ENCODE measurements around the gene TP53I11.
A peak's percentile ranks its signal among the peaks of the same experiment; 100 is the strongest.

Gene TP53I11

DNA sequence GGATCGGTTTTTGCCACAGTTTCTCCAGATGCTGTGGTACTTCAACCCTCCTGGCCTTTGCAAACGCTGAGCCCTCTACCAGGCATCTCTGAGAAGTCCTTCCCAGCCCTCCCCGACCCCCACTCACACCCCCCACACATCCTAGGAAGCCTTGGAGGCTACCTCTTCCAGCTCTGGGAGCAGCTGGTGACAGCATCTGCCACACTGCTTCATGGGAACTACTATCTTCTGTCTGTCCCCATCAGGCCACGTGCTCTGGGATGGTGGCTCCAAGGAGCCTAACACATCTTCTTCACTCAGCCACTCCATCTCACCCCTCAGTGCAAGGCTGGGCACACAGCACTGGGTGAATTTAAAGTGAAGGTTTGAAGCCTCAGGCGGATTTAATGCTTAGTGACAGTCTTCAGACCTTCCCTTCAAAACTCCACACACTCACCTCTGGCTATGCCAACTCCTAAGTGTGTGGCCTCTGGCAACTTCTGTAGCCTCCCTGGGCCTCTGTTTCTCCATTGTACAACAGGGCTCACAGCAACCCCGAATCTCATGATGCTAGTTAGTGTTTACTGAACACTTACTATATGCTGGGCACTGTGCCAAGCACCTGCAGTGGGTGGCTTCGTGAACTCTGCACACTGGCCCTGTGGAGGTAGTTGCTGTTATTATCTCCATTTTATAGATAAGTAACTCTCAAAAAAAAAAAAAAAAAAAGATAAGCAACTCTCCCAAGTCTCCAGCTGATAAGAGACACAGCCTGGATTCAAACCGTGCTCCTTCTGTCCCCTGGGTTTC, 7.3 kb upstream of the TP53I11 start:
- no peak for DNase-seq (ENCODE audit: low read depth in 1 of 2, low spot score in 1 of 2)

GRCh38 chr11:44957040-44957515, 6.4 kb upstream of the TP53I11 start:
- no peak for DNase-seq (ENCODE audit: low read depth in 1 of 2, low spot score in 1 of 2)

DNA sequence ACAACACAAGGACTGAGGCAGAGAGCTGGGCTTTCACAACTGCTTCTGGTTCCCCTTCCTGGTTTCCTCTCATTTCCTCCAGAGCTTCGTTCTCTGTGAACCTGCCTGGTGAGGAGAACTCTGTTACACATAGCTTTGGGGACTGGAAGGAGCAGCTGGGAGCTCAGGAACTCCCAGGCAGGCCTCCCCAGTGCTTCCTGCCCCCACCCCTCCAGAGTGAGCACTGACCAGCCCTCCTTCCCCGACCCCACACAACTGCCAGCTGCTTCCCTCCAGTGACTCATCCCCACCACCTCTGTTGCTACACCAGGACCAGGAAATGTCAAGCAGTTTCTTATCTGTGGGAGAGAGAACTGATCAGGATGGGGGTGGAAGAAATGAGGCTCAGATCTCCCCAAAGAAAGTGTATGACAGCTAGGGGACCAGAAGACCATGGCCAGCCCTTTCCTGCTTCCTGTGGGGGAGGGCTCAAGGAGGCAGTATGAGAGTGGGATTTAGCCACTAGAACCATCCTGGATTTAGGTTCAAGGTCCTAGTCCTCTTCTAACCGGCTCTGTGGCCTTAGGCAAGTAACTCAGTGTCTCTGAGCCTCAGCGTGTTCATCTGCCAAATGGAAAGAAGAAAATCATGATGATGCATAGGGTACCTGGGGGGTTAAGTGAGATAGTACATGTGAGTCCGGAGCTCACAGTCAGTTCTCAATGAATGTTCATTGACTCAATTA, 4.5 kb upstream of the TP53I11 start:
- DNase-seq (ENCODE audit: low read depth in 1 of 2, low spot score in 1 of 2): no peak

DNA sequence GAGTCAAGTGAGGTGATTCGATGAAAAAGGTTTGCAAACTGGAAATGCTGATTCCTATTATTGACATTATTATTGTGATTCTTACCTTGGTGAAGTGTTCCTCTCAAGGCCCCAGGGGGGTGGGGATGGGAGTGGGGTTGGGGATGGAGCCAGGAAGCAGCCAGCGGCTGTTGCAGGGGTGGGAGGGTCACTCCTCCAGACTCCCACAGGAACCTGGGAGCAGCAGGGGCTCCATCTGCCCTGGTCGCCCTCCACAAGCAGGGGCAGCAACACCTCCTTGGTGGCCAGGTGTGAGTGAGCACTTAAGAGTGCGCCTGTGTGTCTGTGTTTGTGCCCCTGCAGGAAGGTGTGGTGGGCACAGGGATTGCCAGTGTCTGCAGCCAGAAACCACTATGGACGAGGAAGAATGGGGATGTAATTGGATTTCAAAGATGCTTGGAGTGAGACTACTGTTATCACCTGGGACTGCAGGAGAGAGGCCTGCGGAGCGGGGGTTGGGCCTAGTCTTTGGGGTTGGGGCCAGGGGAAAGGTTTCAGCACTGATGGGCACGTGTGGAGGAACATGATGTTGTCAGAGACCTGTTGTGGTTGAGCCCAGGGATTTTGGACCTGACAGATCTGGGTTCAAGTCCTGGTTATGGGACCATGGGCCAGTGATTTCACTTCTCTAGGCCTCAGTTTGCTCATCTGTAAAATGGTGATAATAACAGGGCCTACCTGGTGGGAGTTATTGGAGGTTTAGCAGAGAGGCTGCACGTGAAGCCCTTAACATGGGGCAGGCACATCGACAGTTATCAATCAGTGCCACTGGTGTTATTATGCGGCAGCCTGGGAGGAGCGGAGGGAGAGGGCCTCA, 3.6 kb upstream of the TP53I11 start:
- DNase-seq (ENCODE audit: low read depth in 1 of 2, low spot score in 1 of 2): no peak

GRCh38 chr11:44952500-44953260, 2.0 kb upstream of the TP53I11 start:
- no peak for DNase-seq (ENCODE audit: low read depth in 1 of 2, low spot score in 1 of 2)

DNA sequence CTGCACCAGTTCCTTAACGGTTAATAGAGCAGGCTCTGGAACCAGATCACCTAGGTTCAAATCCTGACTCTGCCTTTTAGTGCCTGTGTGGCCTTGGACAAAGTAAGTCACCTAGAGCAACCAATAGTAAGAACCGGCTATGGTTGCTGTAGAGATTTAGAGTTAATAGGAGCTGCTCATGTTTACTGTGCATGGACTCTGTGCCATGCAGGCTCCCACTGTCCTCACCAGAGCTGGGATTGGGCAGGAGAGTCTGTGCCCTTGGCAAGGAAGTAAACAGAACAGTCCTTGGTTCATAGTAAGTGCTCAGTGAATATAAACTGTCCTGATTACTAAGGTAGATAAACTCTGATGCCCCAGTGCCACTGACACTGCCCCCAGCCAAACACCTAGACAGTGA, 1.4 kb upstream of the TP53I11 start:
- no peak for DNase-seq (ENCODE audit: low read depth in 1 of 2, low spot score in 1 of 2)

GRCh38 chr11:44950031-44950624, 555 bp downstream of the TP53I11 start:
- peak in 1 of 2 donors; percentile 11 for DNase-seq (ENCODE audit: low read depth in 1 of 2, low spot score in 1 of 2)

GRCh38 chr11:44949160-44950030, 1.3 kb downstream of the TP53I11 start:
- DNase-seq (ENCODE audit: low read depth in 1 of 2, low spot score in 1 of 2): no peak

- no peak for DNase-seq (ENCODE audit: low read depth in 1 of 2, low spot score in 1 of 2)
These were observed 2.5 kb downstream of the TP53I11 start for GRCh38 chr11:44948155-44948554.

DNA sequence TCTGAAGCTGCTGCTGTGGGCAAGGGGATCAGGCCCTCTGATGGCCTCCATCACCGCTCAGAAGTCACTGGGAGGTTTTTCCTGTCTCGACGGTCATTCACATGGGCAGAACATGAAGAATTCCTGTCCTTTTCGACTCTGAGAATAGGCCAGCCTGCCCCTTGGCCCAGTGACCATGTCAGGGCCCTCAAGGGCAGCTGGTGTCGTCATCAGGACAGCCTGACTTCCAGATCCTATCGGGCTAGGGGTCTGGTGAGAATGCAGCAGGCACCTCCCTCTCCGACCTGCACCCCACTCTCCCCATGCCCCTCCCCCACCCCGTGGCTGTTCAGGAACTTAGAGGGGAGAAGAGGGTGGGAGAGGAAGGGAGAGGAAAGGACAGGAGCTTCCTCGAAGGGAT, 3.6 kb downstream of the TP53I11 start:
- DNase-seq (ENCODE audit: low read depth in 1 of 2, low spot score in 1 of 2): no peak

DNA sequence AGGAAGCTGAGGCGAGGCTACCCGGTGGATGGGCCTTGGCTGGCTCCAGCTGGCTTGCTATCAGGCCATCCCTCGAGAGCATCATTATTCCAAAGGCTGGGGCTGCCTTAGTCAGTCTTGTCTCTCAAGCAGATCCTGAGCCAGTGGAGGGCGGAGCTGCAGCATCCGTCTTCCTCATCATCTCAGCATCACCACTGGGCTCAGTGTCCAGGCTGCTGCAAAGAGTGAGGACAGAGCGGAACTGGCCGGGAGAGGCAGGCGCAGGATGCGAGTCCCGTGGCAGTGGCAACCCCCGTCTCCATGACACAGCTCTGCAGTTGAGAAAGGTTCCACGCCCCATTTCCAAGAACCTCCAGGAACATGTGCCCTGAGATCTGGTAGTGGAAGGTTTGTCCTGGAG, 4.4 kb downstream of the TP53I11 start:
- DNase-seq (ENCODE audit: low read depth in 1 of 2, low spot score in 1 of 2): no peak

GRCh38 chr11:44945666-44946065, 5.0 kb downstream of the TP53I11 start:
- no peak for DNase-seq (ENCODE audit: low read depth in 1 of 2, low spot score in 1 of 2)

- no peak for DNase-seq (ENCODE audit: low read depth in 1 of 2, low spot score in 1 of 2)
These were observed 5.8 kb downstream of the TP53I11 start for GRCh38 chr11:44944853-44945235.

- no peak for DNase-seq (ENCODE audit: low read depth in 1 of 2, low spot score in 1 of 2)
These were observed 6.4 kb downstream of the TP53I11 start for GRCh38 chr11:44944181-44944852.

GRCh38 chr11:44943696-44944095, 7.0 kb downstream of the TP53I11 start:
- DNase-seq (ENCODE audit: low read depth in 1 of 2, low spot score in 1 of 2): no peak

DNA sequence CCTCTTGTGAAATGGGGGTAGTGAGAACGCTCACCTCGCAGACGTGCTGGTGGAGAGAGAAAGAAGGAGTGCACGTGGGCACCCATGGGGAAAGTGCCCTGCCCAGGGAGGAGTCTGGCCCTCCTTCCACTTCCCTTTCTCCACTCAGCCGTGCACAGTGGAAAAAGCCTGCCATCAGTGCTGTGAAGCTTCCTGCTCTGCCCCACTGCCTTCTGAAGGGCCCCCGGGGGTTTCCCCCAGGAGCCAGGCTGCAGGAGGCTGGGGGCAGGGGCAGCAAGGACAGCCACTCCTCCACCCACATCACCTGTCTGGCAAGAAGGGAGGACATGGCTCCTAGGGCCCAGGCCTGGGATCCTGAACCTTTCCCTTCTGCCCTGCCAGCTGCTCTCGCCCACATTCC, 7.6 kb downstream of the TP53I11 start:
- peak in 1 of 2 donors; percentile 18 for DNase-seq (ENCODE audit: low read depth in 1 of 2, low spot score in 1 of 2)

GRCh38 chr11:44942029-44942955, 8.4 kb downstream of the TP53I11 start:
- no peak for DNase-seq (ENCODE audit: low read depth in 1 of 2, low spot score in 1 of 2)

Measured in activated CD4-positive, alpha-beta T cell treated with anti-CD3 and anti-CD28 coated beads, Interleukin-2, amount 50 U/mL, for 24 hours (primary cell).